ENCODE data around the gene KDM4C. TPM values are rescaled to one million over a fixed set of nuclear protein-coding genes. Genes with fewer than 3 reads are reported as not detected.

Gene KDM4C
- total RNA-seq, 1 donor from 2014 or later, result 11.1 TPM

GRCh38 chr9:6991418-6991817 lies 233.6 kb downstream of the KDM4C start:
- Histone ChIP-seq H4K20me1 (ENCODE audit: low read depth) (no peaks in the 10 kb centered on the region), H3K36me3 (no peaks in the 10 kb centered on the region), H3K9ac (no peak overlapping the region), H3F3A (ENCODE audit: low read depth) (no peaks in the 10 kb centered on the region), H2AFZ (replicated peaks) (no peak overlapping the region), H3K27me3 (no peaks in the 10 kb centered on the region), H3K79me2 (ENCODE audit: low read depth) (no peaks in the 10 kb centered on the region), H3K4me1 (no peaks in the 10 kb centered on the region), H3K9me3 (ENCODE audit: low read depth) (no peaks in the 10 kb centered on the region), H3K4me2 (no peak overlapping the region), H3K4me3 (no peak overlapping the region), H3K27ac (no peak overlapping the region)
- Mint-ChIP-seq H3K27me3 (ENCODE audit: insufficient read depth, low read depth) (no peaks in the 10 kb centered on the region), H3K36me3 (peaks cover 5% of the 10 kb centered on the region), H3K27ac (no peak overlapping the region), H3K4me3 (no peak overlapping the region), H3K9me3 (no peaks in the 10 kb centered on the region), H3K4me1 (no peaks in the 10 kb centered on the region)
- no peak for TF ChIP-seq EZH2 (IDR thresholded peaks at IDR 0.05)
- TF ChIP-seq, protein P1, sequence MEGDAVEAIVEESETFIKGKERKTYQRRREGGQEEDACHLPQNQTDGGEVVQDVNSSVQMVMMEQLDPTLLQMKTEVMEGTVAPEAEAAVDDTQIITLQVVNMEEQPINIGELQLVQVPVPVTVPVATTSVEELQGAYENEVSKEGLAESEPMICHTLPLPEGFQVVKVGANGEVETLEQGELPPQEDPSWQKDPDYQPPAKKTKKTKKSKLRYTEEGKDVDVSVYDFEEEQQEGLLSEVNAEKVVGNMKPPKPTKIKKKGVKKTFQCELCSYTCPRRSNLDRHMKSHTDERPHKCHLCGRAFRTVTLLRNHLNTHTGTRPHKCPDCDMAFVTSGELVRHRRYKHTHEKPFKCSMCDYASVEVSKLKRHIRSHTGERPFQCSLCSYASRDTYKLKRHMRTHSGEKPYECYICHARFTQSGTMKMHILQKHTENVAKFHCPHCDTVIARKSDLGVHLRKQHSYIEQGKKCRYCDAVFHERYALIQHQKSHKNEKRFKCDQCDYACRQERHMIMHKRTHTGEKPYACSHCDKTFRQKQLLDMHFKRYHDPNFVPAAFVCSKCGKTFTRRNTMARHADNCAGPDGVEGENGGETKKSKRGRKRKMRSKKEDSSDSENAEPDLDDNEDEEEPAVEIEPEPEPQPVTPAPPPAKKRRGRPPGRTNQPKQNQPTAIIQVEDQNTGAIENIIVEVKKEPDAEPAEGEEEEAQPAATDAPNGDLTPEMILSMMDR (IDR thresholded peaks at IDR 0.05), result no peak
- no peak for DNase-seq (ENCODE audit: low spot score)

GRCh38 chr9:6996061-6996854 lies 238.5 kb downstream of the KDM4C start:
- no peaks in the 10 kb centered on the region for H3K4me1 ChIP-seq
- no peaks in the 10 kb centered on the region for H3K9me3 ChIP-seq (ENCODE audit: low read depth)
- Mint-ChIP-seq H3K36me3 (peaks cover 3% of the 10 kb centered on the region), H3K27ac (no peak overlapping the region), H3K27me3 (ENCODE audit: insufficient read depth, low read depth) (no peaks in the 10 kb centered on the region), H3K4me1 (no peaks in the 10 kb centered on the region), H3K4me3 (no peak overlapping the region), H3K9me3 (no peaks in the 10 kb centered on the region)
- DNase-seq (ENCODE audit: low spot score), result no peak
- no peaks in the 10 kb centered on the region for H3K27me3 ChIP-seq
- H3K36me3 ChIP-seq, result no peaks in the 10 kb centered on the region
- TF ChIP-seq EZH2 (IDR thresholded peaks at IDR 0.05) (no peak), EZH2phosphoT487 (IDR thresholded peaks at IDR 0.05) (no peak)
- TF ChIP-seq, protein P1 (IDR thresholded peaks at IDR 0.05), result no peak
- H3K4me3 ChIP-seq, result no peak overlapping the region
- no peak overlapping the region for H3K4me2 ChIP-seq
- H3K27ac ChIP-seq, result no peak overlapping the region
- H4K20me1 ChIP-seq (ENCODE audit: low read depth), result no peaks in the 10 kb centered on the region
- H3K79me2 ChIP-seq (ENCODE audit: low read depth), result no peaks in the 10 kb centered on the region
- no peaks in the 10 kb centered on the region for H3F3A ChIP-seq (ENCODE audit: low read depth)
- no peak overlapping the region for H2AFZ ChIP-seq (replicated peaks)
- H3K9ac ChIP-seq, result no peak overlapping the region

GRCh38 chr9:6997330-6997729 lies 239.6 kb downstream of the KDM4C start:
- Mint-ChIP-seq H3K4me1 (no peaks in the 10 kb centered on the region), H3K4me3 (no peak overlapping the region), H3K27me3 (ENCODE audit: insufficient read depth, low read depth) (no peaks in the 10 kb centered on the region), H3K9me3 (no peaks in the 10 kb centered on the region), H3K27ac (no peak overlapping the region), H3K36me3 (peaks cover 3% of the 10 kb centered on the region)
- no peak for DNase-seq (ENCODE audit: low spot score)
- Histone ChIP-seq H3K27me3 (no peaks in the 10 kb centered on the region), H3K27ac (no peak overlapping the region), H3K4me3 (no peak overlapping the region), H3K9me3 (ENCODE audit: low read depth) (no peaks in the 10 kb centered on the region), H4K20me1 (ENCODE audit: low read depth) (no peaks in the 10 kb centered on the region), H2AFZ (replicated peaks) (no peak overlapping the region), H3K79me2 (ENCODE audit: low read depth) (no peaks in the 10 kb centered on the region), H3K36me3 (no peaks in the 10 kb centered on the region), H3K4me2 (no peak overlapping the region), H3K9ac (no peak overlapping the region), H3F3A (ENCODE audit: low read depth) (no peaks in the 10 kb centered on the region), H3K4me1 (no peaks in the 10 kb centered on the region)
- no peak for TF ChIP-seq EZH2phosphoT487 (IDR thresholded peaks at IDR 0.05)
- TF ChIP-seq, protein P1 (IDR thresholded peaks at IDR 0.05), result no peak

All from neural progenitor cell (in vitro differentiated cells).